NCI-H774 (cell line): ENCODE results near the gene SNCAIP.
"Not testable (repeated sequence)": the region's sequence is repeated elsewhere in the genome, so short reads cannot be mapped to it uniquely, and the experiment has no call there.

ENCODE experiments used
- DNase-seq: peaks from one replicate; lab custom pipeline; 2025; lab: John Stamatoyannopoulos, UW

SNCAIP gene

GRCh38 chr5:122315521-122315920 is 3.5 kb downstream of the SNCAIP start:
- DNase-seq: no peak

- DNase-seq: peak; percentile 90
Measured at GRCh38 chr5:122316656-122317055, 4.6 kb downstream of the SNCAIP start.

GRCh38 chr5:122319897-122320296 is 7.9 kb downstream of the SNCAIP start:
- DNase-seq: no peak

GRCh38 chr5:122321921-122322320 is 9.9 kb downstream of the SNCAIP start:
- DNase-seq: no peak

GRCh38 chr5:122322801-122323548 is 10.9 kb downstream of the SNCAIP start:
- peak; percentile 46 for DNase-seq

GRCh38 chr5:122323738-122324137 is 11.7 kb downstream of the SNCAIP start:
- DNase-seq: no peak

- peak; percentile 27 for DNase-seq
Measured at GRCh38 chr5:122327110-122327509, 15.1 kb downstream of the SNCAIP start.

- peak; percentile 19 for DNase-seq
Measured at GRCh38 chr5:122330881-122331280, 18.8 kb downstream of the SNCAIP start.

- peak; percentile 31 for DNase-seq
Measured at GRCh38 chr5:122332599-122333555, 20.8 kb downstream of the SNCAIP start.

- no peak for DNase-seq
Measured at GRCh38 chr5:122333564-122333963, 21.5 kb downstream of the SNCAIP start.

- no peak for DNase-seq
Measured at GRCh38 chr5:122339591-122339990, 27.6 kb downstream of the SNCAIP start.

GRCh38 chr5:122341087-122341486 is 29.1 kb downstream of the SNCAIP start:
- no peak for DNase-seq

GRCh38 chr5:122342256-122342655 is 30.2 kb downstream of the SNCAIP start:
- DNase-seq: no peak

- DNase-seq: no peak
Measured at GRCh38 chr5:122346897-122347581, 35.0 kb downstream of the SNCAIP start.

GRCh38 chr5:122350496-122350895 is 38.5 kb downstream of the SNCAIP start:
- DNase-seq: no peak

- DNase-seq: no peak
Measured at GRCh38 chr5:122351416-122352157, 39.5 kb downstream of the SNCAIP start.

- no peak for DNase-seq
Measured at GRCh38 chr5:122352331-122352730, 40.3 kb downstream of the SNCAIP start.

GRCh38 chr5:122353361-122353760 is 41.3 kb downstream of the SNCAIP start:
- DNase-seq: not testable (repeated sequence)

- DNase-seq: no peak
Measured at GRCh38 chr5:122354293-122354692, 42.3 kb downstream of the SNCAIP start.

GRCh38 chr5:122355324-122355723 is 43.3 kb downstream of the SNCAIP start:
- no peak for DNase-seq

- no peak for DNase-seq
Measured at GRCh38 chr5:122356855-122357254, 44.8 kb downstream of the SNCAIP start.
